ENCODE results near the gene RDH5.

GRCh38 chr12:55722948-55723347 is 2.8 kb downstream of the RDH5 start:
- TF ChIP-seq CTCF (conservative IDR thresholded peaks at IDR 0.05; ENCODE audit: low read length) (no peak), EZH2phosphoT487 (IDR thresholded peaks at IDR 0.05; ENCODE audit: borderline replicate concordance) (no peak)

Data from Loucy (cell line).